ENCODE measurements around the gene LRRC7.
"Not testable (repeated sequence)": the region's sequence is repeated elsewhere in the genome, so short reads cannot be mapped to it uniquely, and the experiment has no call there.

LRRC7 gene

DNA sequence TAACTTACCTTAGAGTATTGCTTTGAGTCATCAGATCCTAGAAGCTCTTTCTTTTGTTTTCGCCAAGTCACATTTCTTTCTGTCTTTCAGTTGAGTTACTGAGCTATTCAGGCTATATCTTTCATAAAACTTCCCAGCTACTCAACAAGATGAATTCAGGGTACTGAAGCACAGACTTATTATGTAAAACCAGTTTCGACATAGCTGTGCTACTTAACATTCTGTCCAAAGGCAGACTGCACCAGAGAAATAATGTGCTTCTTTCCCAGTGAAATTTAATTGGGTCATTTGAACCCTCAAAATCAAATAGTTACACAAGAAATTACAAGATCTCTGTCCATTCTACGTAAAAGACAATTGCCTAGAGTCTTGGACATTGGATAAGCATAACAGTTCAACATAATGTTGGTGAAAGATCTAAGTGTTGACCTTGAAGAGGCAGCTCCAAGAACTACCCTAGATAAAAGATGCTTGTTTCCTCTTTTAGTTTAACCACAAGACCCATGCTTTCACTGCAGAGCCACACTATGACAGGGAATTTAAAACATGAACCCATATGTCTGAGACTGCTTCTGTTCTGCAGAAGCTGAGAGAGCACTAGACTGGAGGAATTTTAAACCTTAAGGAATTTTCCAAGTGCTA is 474.5 kb downstream of the LRRC7 start:
- peak; percentile 27 for DNase-seq (ENCODE audit: low read depth)

DNA sequence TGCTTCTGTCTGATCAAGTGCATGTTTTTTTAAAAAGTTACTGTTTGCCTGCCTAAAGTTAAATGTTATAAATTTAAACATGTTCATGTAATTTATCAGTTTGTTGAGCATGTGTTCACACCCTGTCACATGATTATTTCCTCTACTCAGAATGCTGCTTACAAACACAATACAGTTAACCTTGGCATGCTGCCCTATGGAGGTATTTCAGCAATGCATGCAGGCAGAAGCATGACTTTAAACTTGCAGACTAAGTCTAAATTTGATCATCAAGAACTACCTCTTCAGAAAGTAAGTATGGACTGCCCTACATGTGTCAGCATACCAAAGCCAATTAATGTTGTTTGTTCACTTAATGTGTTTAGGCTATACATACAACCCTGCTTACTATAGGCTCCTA is 476.1 kb downstream of the LRRC7 start:
- DNase-seq (ENCODE audit: low read depth), result peak; percentile 70

DNA sequence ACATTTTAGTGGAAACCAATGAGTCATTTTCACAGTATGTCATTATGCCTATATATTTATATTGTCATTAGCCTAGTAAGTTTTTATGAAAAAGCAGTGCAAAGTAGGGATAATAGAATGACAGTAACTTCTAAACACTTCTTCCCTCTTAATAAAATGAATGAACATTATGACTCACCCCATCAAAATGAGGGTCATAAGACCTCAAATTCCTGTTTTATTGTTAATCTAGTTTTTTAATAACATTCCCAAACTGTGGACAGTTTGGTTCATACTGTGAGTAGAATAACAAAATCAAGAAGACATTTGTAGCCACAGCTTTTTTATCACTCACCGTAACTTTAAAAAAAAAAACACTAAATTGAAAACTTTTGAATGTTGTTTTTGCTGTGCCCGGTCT is 477.1 kb downstream of the LRRC7 start:
- DNase-seq (ENCODE audit: low read depth), result peak; percentile 29

DNA sequence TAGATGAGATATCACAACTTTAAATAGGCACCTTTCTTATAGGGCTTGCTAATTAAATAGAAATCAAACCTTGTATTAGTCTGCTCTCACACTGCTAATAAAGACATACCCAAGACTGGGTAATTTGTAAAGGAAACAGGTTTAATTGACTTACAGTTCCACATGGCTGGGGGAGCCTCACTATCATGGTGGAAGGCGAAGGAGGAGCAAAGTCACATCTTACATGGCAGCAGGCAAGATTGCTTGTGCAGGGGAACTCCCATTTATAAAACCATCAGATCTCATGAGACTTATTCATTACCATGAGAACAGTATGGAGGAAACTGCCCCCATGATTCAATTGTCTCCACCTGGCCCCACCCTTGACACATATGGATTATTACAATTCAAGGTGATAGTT is 477.9 kb downstream of the LRRC7 start:
- DNase-seq (ENCODE audit: low read depth), result not testable (repeated sequence)

DNA sequence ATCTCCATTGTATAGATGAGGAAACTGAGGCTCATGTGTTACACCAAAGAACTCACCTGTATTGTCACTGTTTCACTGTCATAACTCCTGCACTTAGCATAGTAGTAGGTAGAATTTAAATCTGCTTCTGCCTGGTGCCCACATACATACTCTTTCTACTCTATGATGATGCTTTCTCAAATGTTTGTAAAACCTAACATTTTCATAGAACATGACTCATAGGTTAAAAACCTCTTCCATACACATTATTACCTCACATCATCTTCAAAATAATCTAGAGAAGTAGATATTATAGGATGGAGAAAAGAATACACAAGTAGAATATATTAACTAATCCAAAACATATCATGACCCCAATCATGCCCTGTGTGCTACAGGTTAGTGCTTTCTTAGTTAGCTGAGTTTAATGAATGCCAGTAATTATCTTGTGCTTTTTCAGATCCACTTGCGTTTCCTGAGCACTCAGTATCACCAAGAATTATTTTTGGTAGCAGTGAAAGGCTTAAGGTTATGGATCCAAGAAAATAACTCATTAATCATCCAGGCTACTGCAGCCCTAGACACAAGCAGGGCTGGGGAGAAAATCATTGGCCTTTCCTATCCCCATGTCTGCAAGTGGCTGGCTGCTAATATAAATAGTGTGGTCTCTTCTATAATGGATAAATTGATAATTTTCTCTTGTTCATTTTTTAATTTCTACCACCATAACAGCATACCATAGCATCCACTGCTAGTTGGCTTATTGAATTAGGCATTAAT is 480.8 kb downstream of the LRRC7 start:
- no peak for DNase-seq (ENCODE audit: low read depth)

DNA sequence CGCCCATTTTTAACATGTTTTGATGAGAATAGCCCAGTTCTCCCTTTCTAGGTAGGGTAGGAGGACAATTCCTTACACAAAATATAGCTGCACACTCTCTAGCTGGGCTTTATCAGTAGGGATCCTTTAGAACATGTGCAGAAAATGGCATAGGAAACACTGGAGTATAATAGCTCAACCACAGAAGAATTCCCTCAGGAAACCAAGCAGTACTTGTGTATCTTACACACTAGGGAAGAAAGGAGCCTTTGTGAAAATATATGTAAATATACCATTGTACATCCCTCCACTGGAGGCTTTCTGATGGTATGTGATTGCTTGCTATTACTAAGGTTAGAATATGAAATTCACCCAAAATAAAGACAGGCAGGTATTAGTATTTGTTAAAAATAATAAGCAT is 484.2 kb downstream of the LRRC7 start:
- DNase-seq (ENCODE audit: low read depth), result no peak

DNA sequence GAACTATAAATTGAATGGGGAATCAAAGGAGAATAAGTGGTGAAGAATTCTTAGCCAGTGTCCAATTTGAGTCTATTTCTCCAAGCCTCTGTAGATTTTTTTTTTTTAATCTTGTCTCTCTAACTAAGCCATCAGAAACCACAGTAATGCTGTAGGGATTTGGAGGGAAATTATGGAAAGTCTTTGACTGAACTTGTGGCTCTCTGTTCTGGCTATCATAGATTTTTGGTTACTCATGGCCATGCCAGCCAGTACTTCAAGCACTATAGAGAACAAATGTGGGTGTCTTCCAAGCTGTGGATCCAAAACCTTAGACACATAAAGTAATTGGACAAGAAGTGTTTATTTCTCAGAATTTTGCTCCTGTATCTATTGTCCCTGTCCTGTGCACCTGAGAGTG is 489.8 kb downstream of the LRRC7 start:
- no peak for DNase-seq (ENCODE audit: low read depth)

DNA sequence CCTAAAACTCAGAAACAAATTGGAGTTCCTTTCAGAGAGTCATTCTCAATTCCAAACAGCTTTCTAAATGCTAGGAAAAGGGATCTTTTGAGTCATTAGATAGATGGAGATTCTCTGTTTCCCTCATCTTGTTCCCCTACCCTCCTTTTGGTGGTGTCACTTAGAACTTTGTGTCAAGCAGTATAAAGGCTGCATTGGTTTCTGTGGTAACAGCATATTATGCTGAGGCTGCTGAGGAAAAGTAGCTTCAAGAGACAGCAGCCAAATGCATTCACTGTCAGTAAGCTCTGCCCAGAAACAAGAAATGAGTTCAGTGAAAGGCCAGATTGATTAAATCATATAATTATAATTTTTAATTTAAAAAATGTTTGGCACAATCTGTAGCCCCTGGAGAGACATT is 493.5 kb downstream of the LRRC7 start:
- DNase-seq (ENCODE audit: low read depth), result no peak

DNA sequence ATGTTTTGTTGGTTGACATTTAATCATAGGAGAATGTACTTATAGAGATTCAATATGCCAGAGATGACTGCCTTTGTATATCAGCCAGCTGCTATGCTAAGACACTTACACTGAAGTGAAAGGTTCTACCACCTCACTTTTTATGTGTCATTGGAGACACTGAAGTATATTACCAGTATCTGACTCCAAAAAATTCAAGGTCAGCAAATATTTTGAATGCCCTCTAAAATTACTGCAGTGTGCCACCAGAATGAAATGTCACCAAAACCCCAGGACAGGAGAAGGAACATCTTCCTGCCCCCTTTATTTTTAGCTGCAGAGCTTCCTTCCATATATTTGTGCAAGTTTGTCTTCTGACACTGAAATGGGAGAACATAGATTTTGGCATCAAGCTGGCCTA is 496.1 kb downstream of the LRRC7 start:
- no peak for DNase-seq (ENCODE audit: low read depth)

DNA sequence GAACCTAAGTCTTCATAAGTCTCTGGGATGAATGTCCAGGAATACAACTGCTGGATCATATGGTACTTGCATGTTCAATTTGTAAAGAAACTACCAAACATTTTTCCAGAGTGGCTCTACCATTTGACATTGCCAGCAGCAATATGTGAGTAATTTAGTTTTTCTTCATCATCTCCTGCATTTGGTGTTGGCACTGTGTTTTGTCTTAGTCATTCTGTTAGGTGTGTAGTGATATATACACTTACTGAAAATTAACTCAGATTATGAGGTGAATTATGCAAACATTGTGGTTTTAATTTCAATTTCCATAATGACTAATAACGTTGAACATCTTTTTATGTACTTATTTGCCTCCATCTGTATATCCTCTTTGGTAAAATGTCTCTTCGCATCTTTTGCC is 499.0 kb downstream of the LRRC7 start:
- DNase-seq (ENCODE audit: low read depth), result no peak

DNA sequence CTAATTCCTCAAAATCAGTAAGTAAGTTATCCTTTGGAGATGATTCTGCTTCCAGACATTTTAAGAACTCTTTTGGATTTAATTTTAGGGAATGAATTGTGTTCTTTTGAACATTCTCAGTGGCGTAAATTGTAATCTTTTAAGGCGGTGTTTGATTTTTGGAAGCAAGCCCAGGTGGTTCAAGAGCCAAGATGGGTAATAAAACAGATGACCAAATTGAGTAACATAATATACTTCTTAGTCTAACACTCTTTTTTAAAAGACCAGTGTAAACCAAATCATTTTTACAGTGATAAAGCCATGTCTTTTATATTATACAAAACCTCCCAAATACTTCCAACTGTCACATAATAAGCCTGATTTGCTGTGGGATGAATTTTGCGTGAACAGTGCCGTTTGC is 503.9 kb downstream of the LRRC7 start:
- DNase-seq (ENCODE audit: low read depth), result peak; percentile 76

DNA sequence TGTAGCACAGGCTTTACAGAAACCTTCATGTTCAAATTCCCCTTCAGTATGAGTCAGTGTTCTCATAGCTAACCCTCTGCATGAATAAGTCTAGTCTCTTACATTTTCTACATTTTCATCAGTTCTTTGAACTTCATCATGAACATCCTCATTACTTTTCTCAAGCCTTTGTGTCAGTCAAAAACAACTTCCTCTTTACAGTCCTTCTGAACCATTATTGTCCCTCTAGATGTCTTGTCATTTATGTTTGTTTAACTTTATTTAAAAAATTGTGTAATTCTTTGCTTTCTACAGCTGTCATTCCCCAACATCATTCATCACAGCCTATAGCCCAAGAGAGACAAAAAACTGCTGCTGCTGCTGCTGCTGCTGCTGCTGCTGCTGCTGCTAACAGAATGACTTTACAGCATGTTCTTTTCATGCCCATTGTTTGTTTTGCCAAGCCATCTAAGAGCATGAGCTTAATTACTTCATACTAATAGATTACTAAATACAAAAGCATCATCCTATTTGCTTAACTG is 504.6 kb downstream of the LRRC7 start:
- peak; percentile 67 for DNase-seq (ENCODE audit: low read depth)

DNA sequence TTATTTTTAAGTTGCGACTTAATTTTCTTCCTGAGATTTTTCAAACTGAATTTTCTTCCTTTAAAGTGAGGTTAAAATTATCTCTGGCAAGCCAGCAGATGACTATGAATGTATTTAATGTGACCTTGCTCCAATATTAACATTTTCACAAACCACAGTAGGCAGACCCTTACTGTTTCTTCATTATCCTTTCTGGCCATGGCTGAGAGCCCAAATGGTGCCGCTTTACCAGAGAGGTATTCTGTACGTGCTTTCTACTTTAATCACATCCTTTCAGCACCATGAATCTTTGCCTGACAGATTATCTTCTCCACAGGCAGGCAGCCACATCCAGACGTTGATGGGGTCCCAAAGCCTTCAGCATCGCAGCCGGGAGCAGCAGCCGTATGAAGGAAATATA is 508.0 kb downstream of the LRRC7 start:
- no peak for DNase-seq (ENCODE audit: low read depth)

DNA sequence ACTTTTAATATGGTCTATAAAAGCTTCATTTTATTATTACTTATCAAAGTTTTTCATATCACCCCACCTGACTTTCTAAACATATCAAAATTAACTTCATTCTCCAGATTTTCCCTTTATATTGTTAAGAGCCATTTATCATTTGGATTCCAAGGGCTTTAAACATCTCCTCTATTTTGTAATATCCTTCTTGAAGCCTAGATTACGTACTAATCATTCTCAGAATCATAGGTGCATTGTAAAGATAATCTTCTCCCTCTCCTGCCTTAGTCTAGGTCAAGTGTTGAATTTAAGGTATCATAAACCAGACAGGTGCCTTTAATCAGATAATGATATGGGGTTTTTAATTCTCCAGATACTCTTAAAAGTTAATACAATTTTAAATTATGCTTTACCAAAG is 509.3 kb downstream of the LRRC7 start:
- no peak for DNase-seq (ENCODE audit: low read depth)

DNA sequence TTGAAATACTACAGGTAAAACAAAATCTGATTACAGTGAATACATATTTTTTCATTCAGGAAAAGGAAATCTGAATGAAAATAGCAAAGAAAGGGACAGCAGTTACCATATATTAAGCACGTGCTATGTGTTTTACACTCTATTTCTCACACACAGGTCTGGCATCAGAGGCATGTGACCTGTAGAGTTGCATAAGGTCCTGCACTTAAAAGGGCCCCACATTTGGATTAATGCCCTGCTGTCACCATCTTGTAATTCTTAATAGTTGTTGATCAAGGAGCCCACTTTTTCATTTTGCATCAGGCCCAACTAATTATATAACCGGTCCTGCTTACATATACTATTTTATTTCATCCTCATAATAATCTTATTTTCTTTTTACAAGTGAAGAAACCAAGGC is 511.8 kb downstream of the LRRC7 start:
- no peak for DNase-seq (ENCODE audit: low read depth)

DNA sequence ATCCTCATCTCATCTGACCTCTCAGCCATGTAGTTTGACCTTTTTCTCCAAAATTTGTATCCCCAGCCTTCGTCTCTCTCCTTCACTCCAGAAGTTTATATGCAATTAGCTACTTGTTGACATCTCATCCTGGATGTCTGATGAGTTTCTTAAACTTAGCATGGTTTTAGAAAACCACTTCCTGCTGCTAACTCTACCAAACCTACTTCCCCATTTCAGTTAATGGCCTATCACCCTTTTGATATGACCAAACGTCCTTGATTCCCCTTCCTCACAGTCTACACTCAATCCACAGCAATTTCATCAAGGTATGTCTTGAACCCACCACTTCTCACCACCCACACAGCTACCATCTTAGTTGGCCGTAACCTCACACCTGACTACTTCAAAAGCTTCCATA is 515.8 kb downstream of the LRRC7 start:
- no peak for DNase-seq (ENCODE audit: low read depth)

DNA sequence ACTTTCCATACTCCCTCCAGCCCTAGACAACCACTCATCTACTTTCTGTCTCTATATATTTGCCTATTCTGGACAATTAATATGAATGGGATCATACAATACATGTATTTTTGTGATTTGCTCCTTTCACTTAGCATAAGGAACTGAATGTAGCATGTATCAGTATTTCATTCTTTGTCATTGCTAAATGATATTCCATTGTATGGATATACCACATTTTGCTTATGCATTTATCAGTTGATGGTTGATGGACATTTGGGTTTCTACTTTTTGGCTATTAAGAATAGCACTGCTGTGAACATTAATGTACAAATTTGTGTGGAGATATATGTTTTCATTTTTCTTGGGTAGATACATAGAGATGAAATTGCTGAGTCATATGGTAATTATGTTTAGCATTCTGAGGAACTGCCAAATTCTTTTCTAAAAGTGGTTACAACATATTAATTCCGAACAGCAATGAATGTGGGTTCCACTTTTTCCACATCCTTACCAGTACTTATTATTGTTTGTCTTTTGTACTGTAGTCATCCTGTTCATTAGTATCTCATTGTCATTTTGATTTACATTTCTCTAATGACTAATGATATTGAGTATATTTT is 516.7 kb downstream of the LRRC7 start:
- DNase-seq (ENCODE audit: low read depth), result peak; percentile 65

DNA sequence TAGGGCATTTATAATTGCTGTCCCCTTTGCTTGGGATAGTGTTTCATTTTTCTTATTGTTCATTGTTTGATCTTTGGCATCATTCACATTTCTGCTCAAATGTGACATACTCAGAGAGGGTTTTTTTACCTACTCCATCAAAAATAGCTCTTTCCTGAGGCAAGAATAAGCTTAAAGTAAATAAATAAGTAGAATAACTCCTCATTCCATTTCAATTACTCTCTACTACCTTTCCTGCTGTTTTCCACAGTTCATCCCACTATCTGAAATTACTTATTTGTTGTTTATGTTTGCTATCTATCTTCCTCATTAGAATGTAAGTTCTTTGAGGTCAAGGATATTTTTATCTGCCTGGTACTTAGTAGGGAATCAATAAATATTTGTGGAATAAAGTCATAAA is 517.8 kb downstream of the LRRC7 start:
- no peak for DNase-seq (ENCODE audit: low read depth)

DNA sequence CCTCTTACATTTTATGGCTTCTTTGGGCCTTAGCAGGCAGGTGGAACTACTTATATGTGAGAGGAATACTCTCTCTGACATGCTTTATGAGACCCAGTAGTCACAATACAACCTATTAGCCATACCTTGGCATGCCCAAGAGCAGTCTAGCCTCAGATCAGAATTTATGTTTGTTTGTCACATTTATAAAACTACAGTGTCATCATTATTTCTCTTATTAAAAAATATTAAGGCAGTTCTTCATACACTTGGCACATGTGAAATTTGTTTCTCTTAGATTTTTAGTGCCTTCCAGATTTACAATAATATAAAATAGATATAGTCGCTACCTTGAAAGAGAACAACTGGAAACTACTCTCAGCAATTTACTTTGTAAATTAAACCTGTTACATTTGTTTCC is 519.2 kb downstream of the LRRC7 start:
- no peak for DNase-seq (ENCODE audit: low read depth)

DNA sequence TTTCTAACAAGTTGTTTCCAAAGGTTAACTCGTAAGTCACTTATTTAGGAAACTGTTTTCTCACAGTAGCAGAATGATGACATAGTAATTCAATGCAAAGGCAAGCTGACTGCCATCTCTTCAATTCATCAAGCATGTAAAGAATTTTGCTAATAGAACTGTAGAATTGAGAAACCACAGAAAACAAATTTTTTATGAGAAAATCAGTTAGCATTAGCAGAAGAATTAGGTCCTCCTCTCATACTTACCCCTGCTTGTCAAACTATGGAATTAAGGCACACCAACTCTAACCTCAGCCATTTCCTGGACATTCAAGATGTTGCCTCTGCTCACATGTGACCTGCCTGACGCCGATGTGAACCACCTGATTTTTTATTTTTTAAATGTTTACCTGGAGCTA is 522.4 kb downstream of the LRRC7 start:
- peak; percentile 5 for DNase-seq (ENCODE audit: low read depth)

DNA sequence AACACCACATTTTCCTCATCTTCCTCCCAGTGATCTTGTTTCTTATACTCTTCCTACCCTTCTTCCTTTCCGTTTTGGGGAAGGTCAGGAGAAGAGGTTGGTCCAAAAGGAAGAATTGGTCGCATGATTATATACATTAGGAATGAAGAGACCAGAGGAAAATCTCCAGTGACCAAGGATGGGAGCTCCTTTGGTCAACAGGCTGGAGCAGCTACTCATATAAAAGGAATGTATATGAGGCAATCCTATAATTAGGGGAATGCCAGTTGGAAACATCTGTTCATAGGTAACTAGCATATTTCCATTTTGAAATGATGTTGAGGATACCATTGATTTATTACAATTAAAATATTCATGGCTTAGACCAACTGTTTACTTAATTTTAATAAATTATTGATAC is 523.2 kb downstream of the LRRC7 start:
- DNase-seq (ENCODE audit: low read depth), result peak; percentile 57

DNA sequence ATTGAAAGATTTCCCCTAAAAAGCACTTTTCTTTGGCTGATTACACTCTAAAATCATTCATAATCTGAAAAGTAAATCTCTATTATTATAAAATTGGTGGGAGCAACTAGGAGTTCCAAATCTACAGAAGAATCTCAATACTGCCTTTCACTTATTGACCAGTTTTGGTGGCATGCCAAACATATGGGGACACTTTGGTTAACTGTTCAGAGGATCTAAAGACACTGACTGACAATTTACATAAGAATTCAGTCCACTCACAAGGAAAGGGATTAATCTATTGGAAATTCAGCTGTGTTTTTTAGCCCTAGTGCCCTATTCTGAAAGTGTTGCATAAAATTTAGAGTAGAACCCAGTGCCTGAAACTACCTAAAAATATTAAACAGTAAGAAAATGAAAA is 524.1 kb downstream of the LRRC7 start:
- no peak for DNase-seq (ENCODE audit: low read depth)

DNA sequence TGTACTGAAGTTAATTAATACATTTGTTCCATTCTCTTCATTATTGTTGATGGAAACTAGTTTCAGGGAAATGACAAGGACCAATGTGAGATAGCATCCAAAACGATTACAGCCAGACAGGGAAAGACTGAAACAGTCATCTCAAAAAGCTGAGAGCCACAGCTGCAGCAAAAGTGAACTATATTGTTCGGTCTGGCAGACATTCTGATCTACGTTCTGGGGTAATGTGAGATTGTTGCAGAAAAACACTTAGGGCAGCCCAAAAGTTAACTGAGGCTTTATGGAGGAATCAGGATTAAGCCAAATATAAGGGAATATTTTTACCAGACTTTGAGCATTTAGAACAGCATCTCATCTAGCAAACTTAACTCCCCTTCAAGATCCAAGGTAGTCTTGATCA is 524.8 kb downstream of the LRRC7 start:
- no peak for DNase-seq (ENCODE audit: low read depth)
